Suprapubic skin (tissue), 3 donors: ENCODE measurements around the gene METTL15.

Experiments used
- EP300 ChIP-seq: sonication (generic); formaldehyde crosslinking; IDR thresholded peaks from one replicate; pipeline ENCODE4 v1.6.1; 2017; ENCODE audit warnings: antibody characterized with exemption
- POLR2A ChIP-seq, 2 donors: fragments of 450-650 bp; IDR thresholded peaks; one replicate each; pipeline ENCODE4 v1.6.1; 2017; ENCODE audit warnings: antibody characterized with exemption in 2 of 2, mild to moderate bottlenecking in 2 of 2, moderate library complexity in 2 of 2
- TF ChIP-seq, protein P1 (sequence below), 2 donors: fragments of 200-600 bp in 1 of 2; fragments of 450-650 bp in 1 of 2; sonication (generic) in 1 of 2; IDR thresholded peaks; one replicate each; pipeline ENCODE4 v1.5.1; 2016 to 2019; ENCODE audit warnings: antibody characterized with exemption in 2 of 2, mild to moderate bottlenecking in 1 of 2, moderate library complexity in 1 of 2

DNA sequence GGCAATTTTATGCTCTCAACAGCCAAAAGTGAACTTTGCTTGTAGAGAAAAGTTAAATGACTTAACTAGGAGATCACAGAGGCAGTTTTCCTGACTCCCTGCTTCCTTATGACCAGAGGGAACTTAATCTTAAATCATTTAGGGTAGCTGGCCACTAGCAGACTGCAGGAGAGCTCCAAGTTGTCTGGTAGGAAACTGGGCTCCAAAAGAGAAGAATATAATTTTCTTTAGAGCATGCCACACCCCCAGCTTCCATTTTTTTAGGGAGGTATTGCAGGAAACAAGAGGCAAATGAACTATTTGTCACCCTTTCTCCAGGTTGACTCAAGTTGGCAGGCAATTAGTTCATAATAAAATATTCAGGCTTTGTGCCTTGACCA, 2.6 kb downstream of the METTL15 start:
- TF ChIP-seq, protein P1, sequence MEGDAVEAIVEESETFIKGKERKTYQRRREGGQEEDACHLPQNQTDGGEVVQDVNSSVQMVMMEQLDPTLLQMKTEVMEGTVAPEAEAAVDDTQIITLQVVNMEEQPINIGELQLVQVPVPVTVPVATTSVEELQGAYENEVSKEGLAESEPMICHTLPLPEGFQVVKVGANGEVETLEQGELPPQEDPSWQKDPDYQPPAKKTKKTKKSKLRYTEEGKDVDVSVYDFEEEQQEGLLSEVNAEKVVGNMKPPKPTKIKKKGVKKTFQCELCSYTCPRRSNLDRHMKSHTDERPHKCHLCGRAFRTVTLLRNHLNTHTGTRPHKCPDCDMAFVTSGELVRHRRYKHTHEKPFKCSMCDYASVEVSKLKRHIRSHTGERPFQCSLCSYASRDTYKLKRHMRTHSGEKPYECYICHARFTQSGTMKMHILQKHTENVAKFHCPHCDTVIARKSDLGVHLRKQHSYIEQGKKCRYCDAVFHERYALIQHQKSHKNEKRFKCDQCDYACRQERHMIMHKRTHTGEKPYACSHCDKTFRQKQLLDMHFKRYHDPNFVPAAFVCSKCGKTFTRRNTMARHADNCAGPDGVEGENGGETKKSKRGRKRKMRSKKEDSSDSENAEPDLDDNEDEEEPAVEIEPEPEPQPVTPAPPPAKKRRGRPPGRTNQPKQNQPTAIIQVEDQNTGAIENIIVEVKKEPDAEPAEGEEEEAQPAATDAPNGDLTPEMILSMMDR (IDR thresholded peaks at IDR 0.05): no peak
- TF ChIP-seq EP300: no peak
- no peak for TF ChIP-seq POLR2A (IDR thresholded peaks at IDR 0.05)
